HG03378 (cell line): ENCODE results near the gene MYL6B.

Source experiments
- ATAC-seq: cut with Tn5 transposase; IDR thresholded peaks from one replicate; pipeline ENCODE4 v1.9.1; 2021; ENCODE audit warnings: mild to moderate bottlenecking, moderate library complexity; ENCODE audit not compliant: unreplicated experiment

The MYL6B gene

DNA sequence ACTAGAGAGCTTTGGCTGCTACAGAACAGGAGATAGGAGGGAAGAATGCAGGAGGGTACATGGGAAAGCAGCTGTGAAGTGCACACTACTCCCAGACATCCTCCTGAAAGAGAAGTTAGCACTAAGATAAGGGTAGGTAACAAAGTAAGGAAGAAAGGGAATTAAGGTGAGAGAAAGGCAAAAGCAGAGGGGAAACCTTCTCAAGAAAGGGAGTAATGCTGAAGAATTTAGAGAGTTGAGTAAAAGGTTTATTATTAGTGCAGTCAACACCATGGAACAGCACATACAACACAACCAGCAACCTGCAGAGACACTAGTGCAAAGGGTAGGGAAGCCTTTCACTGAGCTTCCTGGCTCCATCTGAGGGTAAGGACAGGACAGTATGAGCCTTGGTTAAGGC lies 51.9 kb downstream of the MYL6B start:
- ATAC-seq: no peak

DNA sequence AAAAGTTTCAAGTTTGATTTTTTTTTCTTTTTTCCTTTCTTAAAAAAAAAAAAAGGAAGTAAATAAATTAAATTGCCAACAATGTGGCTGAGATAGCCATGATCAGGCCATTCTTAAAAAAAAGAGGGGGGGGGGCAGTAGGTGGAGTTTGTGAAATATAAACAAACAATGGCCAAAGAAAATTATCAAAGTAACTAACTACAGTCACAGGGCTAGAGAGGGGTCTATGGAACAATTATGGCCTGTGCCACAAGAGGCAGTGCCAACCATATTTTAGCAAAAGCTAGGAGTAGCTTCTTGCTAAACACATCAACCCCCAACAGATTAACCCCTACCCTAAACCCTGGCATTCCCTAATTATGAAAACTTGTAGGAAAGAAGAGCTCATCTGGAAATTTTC lies 53.1 kb downstream of the MYL6B start:
- no peak for ATAC-seq

DNA sequence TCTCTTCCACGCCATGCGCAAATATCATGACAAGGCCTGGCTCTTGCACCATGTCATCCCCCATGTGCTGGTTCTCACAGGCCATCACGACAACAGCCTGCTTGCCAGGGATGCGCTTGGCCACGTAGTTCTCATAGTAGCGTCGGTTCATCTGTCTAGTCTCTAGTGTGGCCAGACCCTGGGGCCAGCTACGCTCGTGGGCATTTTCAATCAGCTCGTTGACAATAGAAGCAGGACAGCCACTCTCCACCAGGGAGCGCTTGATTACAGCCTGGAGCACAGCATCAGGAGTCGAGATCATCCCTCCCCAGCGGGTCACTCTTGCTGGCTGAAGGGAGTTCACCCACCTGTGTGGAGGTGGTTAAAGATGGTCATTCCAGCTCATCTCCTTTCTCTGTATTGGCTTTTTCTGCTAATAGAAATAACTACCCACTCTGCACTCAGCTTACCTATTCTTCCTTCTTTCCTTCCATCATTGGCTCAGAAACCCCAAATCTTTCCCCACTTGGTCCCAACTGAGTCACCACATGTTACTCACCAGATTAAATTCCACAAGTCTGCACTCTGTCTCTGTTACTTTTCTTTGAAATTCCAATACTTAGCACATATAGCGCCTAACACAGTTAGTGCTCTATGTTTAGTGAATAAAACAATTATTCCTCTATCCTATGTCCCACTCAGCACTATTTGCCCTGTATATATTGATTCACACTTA lies 54.2 kb downstream of the MYL6B start:
- no peak for ATAC-seq
